NCI-H2196 (cell line): ENCODE results near the gene ARL15.

ENCODE experiments used
- DNase-seq: peaks from one replicate; lab custom pipeline; 2025; ENCODE audit not compliant: unreplicated experiment; lab: John Stamatoyannopoulos, UW

The ARL15 gene

GRCh38 chr5:53917095-53917494 is 393.3 kb downstream of the ARL15 start:
- no peak for DNase-seq

GRCh38 chr5:53915120-53915519 is 395.3 kb downstream of the ARL15 start:
- no peak for DNase-seq

- no peak for DNase-seq
Observed at GRCh38 chr5:53913941-53914340, 396.4 kb downstream of the ARL15 start.

- DNase-seq: no peak
Observed at GRCh38 chr5:53908757-53909156, 401.6 kb downstream of the ARL15 start.

- no peak for DNase-seq
Observed at GRCh38 chr5:53907827-53908226, 402.5 kb downstream of the ARL15 start.

- no peak for DNase-seq
Observed at GRCh38 chr5:53906736-53907135, 403.6 kb downstream of the ARL15 start.

- DNase-seq: no peak
Observed at GRCh38 chr5:53902296-53902907, 408.0 kb downstream of the ARL15 start.

- DNase-seq: peak; percentile 9
Observed at GRCh38 chr5:53900677-53901076, 409.7 kb downstream of the ARL15 start.

GRCh38 chr5:53895091-53895683 is 415.2 kb downstream of the ARL15 start:
- DNase-seq: no peak

- DNase-seq: no peak
Observed at GRCh38 chr5:53893626-53894025, 416.7 kb downstream of the ARL15 start.

GRCh38 chr5:53892224-53892623 is 418.1 kb downstream of the ARL15 start:
- no peak for DNase-seq

- no peak for DNase-seq
Observed at GRCh38 chr5:53891159-53891558, 419.2 kb downstream of the ARL15 start.

- DNase-seq: no peak
Observed at GRCh38 chr5:53890490-53890889, 419.9 kb downstream of the ARL15 start.

- no peak for DNase-seq
Observed at GRCh38 chr5:53884844-53885243, 425.5 kb downstream of the ARL15 start.

GRCh38 chr5:53884417-53884816 is 426.0 kb downstream of the ARL15 start:
- DNase-seq: no peak

- DNase-seq: no peak
Observed at GRCh38 chr5:53882676-53883031, 427.7 kb downstream of the ARL15 start.

GRCh38 chr5:53882006-53882675 is 428.2 kb downstream of the ARL15 start:
- DNase-seq: no peak

GRCh38 chr5:53879708-53880323 is 430.6 kb downstream of the ARL15 start:
- DNase-seq: no peak

GRCh38 chr5:53878015-53878414 is 432.4 kb downstream of the ARL15 start:
- no peak for DNase-seq

- no peak for DNase-seq
Observed at GRCh38 chr5:53877243-53877642, 433.1 kb downstream of the ARL15 start.

GRCh38 chr5:53874409-53874808 is 436.0 kb downstream of the ARL15 start:
- DNase-seq: no peak

GRCh38 chr5:53873235-53873634 is 437.1 kb downstream of the ARL15 start:
- DNase-seq: no peak
